ENCODE measurements around the gene MMP24. TPM values are rescaled to one million over a fixed set of nuclear protein-coding genes. Genes with fewer than 3 reads are reported as not detected.

MMP24 gene
- total RNA-seq, 2 experiments from 2014 or later = not detected

GRCh38 chr20:35232575-35232974 lies 6.1 kb downstream of the MMP24 start:
- ChIA-PET CTCF (interaction anchor here (0.9 kb wide), 1 partner anchor 365 kb away, joined by 3 read pairs; no protein-coding TSS in a partner anchor), POLR2A (no interaction called here)
- H3K27ac Mint-ChIP-seq = no peak overlapping the region
- H3K36me3 Mint-ChIP-seq (ENCODE audit: low read depth) = no peaks in the 10 kb centered on the region
- peaks cover 6% of the 10 kb centered on the region for H3K4me1 Mint-ChIP-seq
- peaks cover 26% of the 10 kb centered on the region for H3K27me3 Mint-ChIP-seq
- H3K4me3 Mint-ChIP-seq = no peak overlapping the region
- H3K9me3 Mint-ChIP-seq = no peaks in the 10 kb centered on the region
- no peak for DNase-seq

GRCh38 chr20:35235881-35236280 lies 9.4 kb downstream of the MMP24 start:
- H3K27ac Mint-ChIP-seq = no peak overlapping the region
- ChIA-PET POLR2A (no interaction called here), CTCF (no interaction called here)
- H3K9me3 Mint-ChIP-seq = no peaks in the 10 kb centered on the region
- H3K27me3 Mint-ChIP-seq = peaks cover 5% of the 10 kb centered on the region
- H3K36me3 Mint-ChIP-seq (ENCODE audit: low read depth) = no peaks in the 10 kb centered on the region
- no peak overlapping the region for H3K4me3 Mint-ChIP-seq
- H3K4me1 Mint-ChIP-seq = peaks cover 13% of the 10 kb centered on the region
- no peak for DNase-seq

- Mint-ChIP-seq H3K4me1 (peaks cover 8% of the 10 kb centered on the region), H3K27me3 (peaks cover 3% of the 10 kb centered on the region), H3K4me3 (no peak overlapping the region), H3K9me3 (no peaks in the 10 kb centered on the region), H3K36me3 (ENCODE audit: low read depth) (no peaks in the 10 kb centered on the region), H3K27ac (no peak overlapping the region)
- ChIA-PET CTCF (no interaction called here), POLR2A (no interaction called here)
- no peak for DNase-seq
Observed at GRCh38 chr20:35237486-35237885, 11.0 kb downstream of the MMP24 start.

- ChIA-PET POLR2A (no interaction called here), CTCF (no interaction called here)
- peaks cover 3% of the 10 kb centered on the region for H3K27me3 Mint-ChIP-seq
- no peak for DNase-seq
- H3K36me3 Mint-ChIP-seq (ENCODE audit: low read depth) = no peaks in the 10 kb centered on the region
- no peak overlapping the region for H3K27ac Mint-ChIP-seq
- H3K4me3 Mint-ChIP-seq = no peak overlapping the region
- H3K4me1 Mint-ChIP-seq = peaks cover 6% of the 10 kb centered on the region
- no peaks in the 10 kb centered on the region for H3K9me3 Mint-ChIP-seq
Observed at GRCh38 chr20:35238170-35238569, 11.7 kb downstream of the MMP24 start.

GRCh38 chr20:35238735-35239134 lies 12.2 kb downstream of the MMP24 start:
- DNase-seq = no peak
- Mint-ChIP-seq H3K4me3 (no peak overlapping the region), H3K9me3 (no peaks in the 10 kb centered on the region), H3K27me3 (peaks cover 3% of the 10 kb centered on the region), H3K36me3 (ENCODE audit: low read depth) (no peaks in the 10 kb centered on the region), H3K27ac (no peak overlapping the region), H3K4me1 (peaks cover 6% of the 10 kb centered on the region)
- CTCF ChIA-PET = no interaction called here
- POLR2A ChIA-PET = no interaction called here

- CTCF ChIA-PET = interaction anchor here (1.0 kb wide), 1 partner anchor 12 kb away, joined by 3 read pairs; no protein-coding TSS in a partner anchor
- Mint-ChIP-seq H3K27ac (no peak overlapping the region), H3K9me3 (no peaks in the 10 kb centered on the region), H3K4me1 (peaks cover 6% of the 10 kb centered on the region), H3K4me3 (no peak overlapping the region), H3K36me3 (ENCODE audit: low read depth) (no peaks in the 10 kb centered on the region), H3K27me3 (peaks cover 3% of the 10 kb centered on the region)
- POLR2A ChIA-PET = no interaction called here
- DNase-seq = no peak
Observed at GRCh38 chr20:35240083-35240810, 13.8 kb downstream of the MMP24 start.

GRCh38 chr20:35240811-35241293 lies 14.4 kb downstream of the MMP24 start:
- H3K36me3 Mint-ChIP-seq (ENCODE audit: low read depth) = no peaks in the 10 kb centered on the region
- CTCF ChIA-PET = interaction anchor here (1.0 kb wide), 1 partner anchor 11 kb away, joined by 3 read pairs; no protein-coding TSS in a partner anchor
- H3K27me3 Mint-ChIP-seq = peaks cover 3% of the 10 kb centered on the region
- no peak for DNase-seq
- no peaks in the 10 kb centered on the region for H3K9me3 Mint-ChIP-seq
- peaks cover 6% of the 10 kb centered on the region for H3K4me1 Mint-ChIP-seq
- H3K27ac Mint-ChIP-seq = no peak overlapping the region
- H3K4me3 Mint-ChIP-seq = no peak overlapping the region
- POLR2A ChIA-PET = no interaction called here

- Mint-ChIP-seq H3K36me3 (ENCODE audit: low read depth) (no peaks in the 10 kb centered on the region), H3K4me3 (no peak overlapping the region), H3K27ac (no peak overlapping the region), H3K9me3 (no peaks in the 10 kb centered on the region), H3K4me1 (peaks cover 7% of the 10 kb centered on the region), H3K27me3 (peaks cover 3% of the 10 kb centered on the region)
- no peak for DNase-seq
- POLR2A ChIA-PET = no interaction called here
- CTCF ChIA-PET = interaction anchor here (0.6 kb wide), 1 partner anchor 779 kb away, joined by 3 read pairs; no protein-coding TSS in a partner anchor
Observed at GRCh38 chr20:35243317-35243716, 16.8 kb downstream of the MMP24 start.

- CTCF ChIA-PET = no interaction called here
- no peak for DNase-seq
- Mint-ChIP-seq H3K36me3 (ENCODE audit: low read depth) (no peaks in the 10 kb centered on the region), H3K9me3 (no peaks in the 10 kb centered on the region), H3K27ac (no peak overlapping the region), H3K4me1 (peaks cover 4% of the 10 kb centered on the region), H3K27me3 (peaks cover 3% of the 10 kb centered on the region), H3K4me3 (no peak overlapping the region)
- POLR2A ChIA-PET = no interaction called here
Observed at GRCh38 chr20:35243986-35244385, 17.5 kb downstream of the MMP24 start.

GRCh38 chr20:35246723-35247122 lies 20.2 kb downstream of the MMP24 start:
- peaks cover 18% of the 10 kb centered on the region for H3K4me1 Mint-ChIP-seq
- H3K36me3 Mint-ChIP-seq (ENCODE audit: low read depth) = no peaks in the 10 kb centered on the region
- no peak overlapping the region for H3K27ac Mint-ChIP-seq
- POLR2A ChIA-PET = no interaction called here
- no peaks in the 10 kb centered on the region for H3K9me3 Mint-ChIP-seq
- no peaks in the 10 kb centered on the region for H3K27me3 Mint-ChIP-seq
- DNase-seq = no peak
- CTCF ChIA-PET = interaction anchor here (0.6 to 0.7 kb wide), 3 partner anchors 14 to 371 kb away, joined by 3 read pairs; no protein-coding TSS in a partner anchor
- H3K4me3 Mint-ChIP-seq = no peak overlapping the region

GRCh38 chr20:35248641-35249475 lies 22.4 kb downstream of the MMP24 start:
- CTCF ChIA-PET = interaction anchor here (0.6 to 1.3 kb wide), 4 partner anchors 18 to 786 kb away, joined by 3 read pairs; no protein-coding TSS in a partner anchor
- peaks cover 2% of the 10 kb centered on the region for H3K36me3 Mint-ChIP-seq (ENCODE audit: low read depth)

GRCh38 chr20:35251613-35251940 lies 25.1 kb downstream of the MMP24 start:
- peaks cover 6% of the 10 kb centered on the region for H3K36me3 Mint-ChIP-seq (ENCODE audit: low read depth)
- peak overlapping the region; percentile 97 for H3K27ac Mint-ChIP-seq
- peak overlapping the region; percentile 5 for H3K4me3 Mint-ChIP-seq
- CTCF ChIA-PET = interaction anchor here (1.1 to 1.5 kb wide), 2 partner anchors 11 to 42 kb away, joined by 3 read pairs; no protein-coding TSS in a partner anchor
- no peaks in the 10 kb centered on the region for H3K27me3 Mint-ChIP-seq
- DNase-seq = no peak
- H3K4me1 Mint-ChIP-seq = peaks cover 34% of the 10 kb centered on the region
- H3K9me3 Mint-ChIP-seq = no peaks in the 10 kb centered on the region
- POLR2A ChIA-PET = no interaction called here

More at GRCh38 chr20:35248641-35249475, 22.4 kb downstream of the MMP24 start:
- DNase-seq = no peak
- POLR2A ChIA-PET = no interaction called here
- no peak overlapping the region for H3K27ac Mint-ChIP-seq
- peaks cover 34% of the 10 kb centered on the region for H3K4me1 Mint-ChIP-seq
- H3K27me3 Mint-ChIP-seq = no peaks in the 10 kb centered on the region
- H3K4me3 Mint-ChIP-seq = no peak overlapping the region
- H3K9me3 Mint-ChIP-seq = no peaks in the 10 kb centered on the region

- POLR2A ChIA-PET = interaction anchor here (0.6 kb wide), 2 partner anchors 26 to 240 kb away, joined by 3 to 4 read pairs; partner anchors contain the start of gene MMP24OS
- CTCF ChIA-PET = interaction anchor here (1.1 to 1.5 kb wide), 2 partner anchors 12 to 43 kb away, joined by 3 read pairs; no protein-coding TSS in a partner anchor
- Mint-ChIP-seq H3K4me1 (peaks cover 34% of the 10 kb centered on the region), H3K4me3 (peak overlapping the region; percentile 37), H3K36me3 (ENCODE audit: low read depth) (peaks cover 6% of the 10 kb centered on the region), H3K27ac (peak overlapping the region; percentile 97), H3K27me3 (no peaks in the 10 kb centered on the region), H3K9me3 (no peaks in the 10 kb centered on the region)
- peak; percentile 68 for DNase-seq
Observed at GRCh38 chr20:35252037-35252461, 25.6 kb downstream of the MMP24 start.

All from activated CD4-positive, alpha-beta T cell treated with anti-CD3 and anti-CD28 coated beads, Interleukin-2, amount 10 ng/mL, durations not matched to agents 7 days and 5 days (primary cell).